NCI-H1930 (cell line): ENCODE data around the gene RPP30.

Experiments used
- DNase-seq, 2 experiments: peaks; one replicate each; lab custom pipeline; 2025; lab: John Stamatoyannopoulos, UW

RPP30 gene

GRCh38 chr10:90871766-90872647, at the start of gene RPP30:
Gene RPP30, plus strand, starts transcription at chr10:90871974. Its CDS starts 13 bp downstream, at chr10:90871987.
- DNase-seq = peak; percentile 27 to 61

GRCh38 chr10:90822508-90822907, 49.3 kb upstream of the RPP30 start:
- DNase-seq = no peak

DNA sequence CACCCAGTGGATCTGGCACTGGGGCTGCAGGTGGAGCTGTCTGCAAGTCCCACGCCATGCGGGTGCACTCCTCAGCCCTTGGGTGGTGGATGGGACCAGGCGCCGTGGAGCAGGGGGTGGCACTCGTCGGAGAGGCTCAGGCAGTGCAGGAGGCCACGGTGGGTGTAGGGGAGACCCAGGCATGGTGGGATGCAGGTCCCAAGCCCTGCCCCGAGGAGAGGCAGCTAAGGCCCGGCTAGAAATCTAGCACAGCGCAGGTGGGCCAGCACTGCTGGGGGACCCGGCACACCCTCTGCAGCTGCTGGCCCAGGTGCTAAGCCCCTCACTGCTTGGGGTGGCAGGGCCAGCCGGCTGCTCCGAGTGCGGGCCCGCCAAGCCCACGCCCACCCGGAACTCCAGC, 39.7 kb upstream of the RPP30 start:
- DNase-seq = no peak

DNA sequence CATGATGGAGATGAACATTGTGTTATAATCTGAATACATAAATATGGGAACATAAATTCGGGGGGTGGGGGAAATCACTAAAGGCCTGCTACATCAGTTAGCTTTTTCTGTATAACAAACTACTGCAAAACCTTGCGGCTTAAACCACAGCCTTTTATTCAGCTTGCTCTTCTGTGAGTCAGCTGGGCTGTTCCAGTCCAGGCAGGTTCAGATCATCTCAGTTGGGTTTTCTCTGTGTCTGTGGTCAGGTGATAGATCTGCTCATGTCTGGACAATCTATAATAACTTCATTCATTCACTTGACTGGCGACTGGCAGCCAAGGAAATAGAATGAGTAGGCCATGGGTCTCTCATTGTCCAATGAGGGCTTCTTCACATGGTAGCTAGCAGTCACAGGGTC, 37.4 kb upstream of the RPP30 start:
- no peak for DNase-seq

DNA sequence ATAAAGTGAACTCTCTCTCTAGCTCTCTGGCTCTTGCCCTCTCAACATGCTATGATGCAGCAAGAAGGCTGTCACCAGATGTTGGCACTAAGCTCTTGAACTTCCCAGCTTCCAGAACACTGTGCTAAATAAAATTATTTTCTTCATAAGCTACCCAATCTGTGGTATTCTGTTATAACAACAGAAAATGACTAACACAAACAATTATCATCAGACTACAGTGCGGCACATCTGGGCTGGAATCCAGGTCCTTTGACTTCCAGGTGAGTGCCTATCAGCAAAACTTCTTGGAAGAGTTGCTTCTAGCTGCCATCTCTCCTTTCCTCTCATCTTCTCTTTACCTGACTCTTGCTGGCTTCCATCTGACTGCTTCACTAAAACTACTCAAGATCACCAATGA, 34.3 kb upstream of the RPP30 start:
- DNase-seq = no peak

GRCh38 chr10:90842725-90843124, 29.0 kb upstream of the RPP30 start:
- no peak for DNase-seq

DNA sequence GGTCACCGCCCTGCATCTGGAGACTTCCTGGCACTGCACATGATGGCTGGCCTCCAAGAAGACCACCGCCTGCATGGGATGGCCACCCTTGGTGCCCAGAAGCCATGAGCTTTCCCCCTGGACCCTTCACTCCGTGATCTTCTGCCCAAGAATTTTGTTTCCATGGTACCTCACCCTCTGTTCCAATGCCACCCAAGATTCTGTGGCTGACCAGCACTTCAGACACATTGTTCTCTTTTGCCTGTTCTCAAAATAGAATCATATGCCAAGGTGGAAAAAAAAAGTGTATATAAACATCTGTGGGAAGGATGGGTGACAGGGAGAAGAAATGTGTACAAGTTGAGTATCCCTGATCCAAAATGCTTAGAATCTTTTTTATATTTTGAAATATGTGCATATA, 26.0 kb upstream of the RPP30 start:
- no peak for DNase-seq

- DNase-seq = no peak
Measured at GRCh38 chr10:90846746-90847145, 25.0 kb upstream of the RPP30 start.

DNA sequence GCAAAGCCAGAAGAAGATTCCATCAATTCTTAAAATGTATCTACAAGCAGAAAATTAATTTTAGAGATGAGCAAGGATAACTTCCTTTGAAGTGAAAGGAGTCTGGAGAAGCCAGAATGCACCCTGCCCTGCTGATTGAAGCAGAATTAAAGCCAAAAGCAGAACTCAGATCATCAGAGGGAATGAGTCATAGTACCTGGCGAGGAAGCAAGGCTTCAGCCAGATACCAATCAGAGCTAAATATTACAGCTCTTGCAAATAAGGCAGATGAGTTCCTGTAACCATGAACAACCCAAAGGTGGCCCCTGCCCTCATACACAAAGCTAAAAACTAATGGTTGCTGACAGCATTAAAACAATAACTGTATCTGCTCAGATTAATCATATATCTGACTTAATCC, 24.3 kb upstream of the RPP30 start:
- DNase-seq = no peak

DNA sequence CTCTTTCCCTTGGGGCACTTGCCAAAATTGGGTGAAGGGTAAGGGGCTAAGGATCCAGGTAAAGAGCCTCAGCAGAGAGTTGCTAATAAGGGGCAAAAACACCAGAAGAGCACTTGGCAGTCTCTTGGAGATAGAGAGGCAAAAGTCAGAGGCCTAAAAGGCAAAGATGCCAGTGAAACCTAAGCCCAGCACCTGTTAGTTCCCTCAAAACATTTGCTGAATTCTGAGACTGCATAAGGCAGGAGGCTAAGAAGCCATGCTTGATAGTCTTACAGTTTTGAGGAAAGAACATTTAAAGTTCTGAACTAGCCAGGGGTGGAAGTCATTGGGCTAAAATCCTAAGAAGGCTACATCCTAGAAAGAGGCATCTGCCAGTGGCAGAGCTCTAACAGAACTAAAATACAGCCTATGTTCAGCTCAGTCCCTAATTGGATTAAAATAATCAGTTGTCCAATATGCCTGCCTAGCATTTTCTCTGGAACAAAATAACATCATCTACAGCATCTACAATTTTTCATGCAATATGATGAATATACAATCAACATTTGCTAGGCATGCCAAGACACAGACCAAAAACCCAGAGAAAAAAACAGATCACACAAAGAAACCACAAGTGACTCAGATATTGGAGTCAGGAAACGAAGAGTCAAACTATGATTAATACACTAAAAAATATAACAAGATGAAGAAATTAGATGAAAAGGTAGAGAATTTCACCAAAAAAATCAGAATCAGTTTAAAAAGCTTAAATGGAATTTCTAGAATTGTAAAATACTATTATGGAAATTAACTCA, 21.6 kb upstream of the RPP30 start:
- DNase-seq = no peak

DNA sequence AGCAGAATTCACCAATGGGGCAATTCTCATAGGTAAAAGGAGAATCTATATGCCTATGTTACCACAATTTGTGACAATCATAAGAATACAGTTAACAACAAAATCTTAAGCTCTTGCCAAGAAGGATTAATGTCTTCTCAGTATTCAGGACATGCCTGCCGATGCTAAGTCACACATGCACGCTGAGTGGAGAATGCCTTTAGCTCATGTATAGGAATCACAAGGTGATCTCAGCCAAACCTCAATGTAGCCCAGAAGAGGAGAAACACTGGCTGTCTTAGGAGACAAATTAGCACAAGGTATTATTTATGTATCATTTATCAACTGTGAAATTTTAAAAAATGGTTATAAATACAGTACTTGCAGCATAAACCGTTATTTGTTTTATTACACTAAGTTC, 16.6 kb upstream of the RPP30 start:
- no peak for DNase-seq

DNA sequence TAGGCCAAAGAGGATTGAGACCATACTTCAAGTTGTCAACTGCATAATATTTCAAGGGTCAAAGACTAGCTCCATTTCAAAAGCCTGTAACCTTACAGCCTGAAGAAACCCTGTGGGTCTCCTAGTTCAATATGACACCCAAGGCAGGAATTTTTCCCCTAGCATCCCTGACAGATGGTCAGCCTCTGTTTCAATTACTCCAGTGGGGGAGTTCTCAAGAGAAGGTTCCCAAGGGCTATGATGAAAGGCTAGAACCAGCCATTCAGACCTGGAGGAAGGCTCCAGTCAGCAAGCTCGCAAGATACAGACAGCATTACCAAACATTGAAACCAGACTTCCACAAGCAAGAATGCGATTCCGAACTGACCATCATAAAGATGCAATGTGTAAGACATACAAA, 15.5 kb upstream of the RPP30 start:
- DNase-seq = no peak

- DNase-seq = no peak
Measured at GRCh38 chr10:90856964-90857634, 14.7 kb upstream of the RPP30 start.

DNA sequence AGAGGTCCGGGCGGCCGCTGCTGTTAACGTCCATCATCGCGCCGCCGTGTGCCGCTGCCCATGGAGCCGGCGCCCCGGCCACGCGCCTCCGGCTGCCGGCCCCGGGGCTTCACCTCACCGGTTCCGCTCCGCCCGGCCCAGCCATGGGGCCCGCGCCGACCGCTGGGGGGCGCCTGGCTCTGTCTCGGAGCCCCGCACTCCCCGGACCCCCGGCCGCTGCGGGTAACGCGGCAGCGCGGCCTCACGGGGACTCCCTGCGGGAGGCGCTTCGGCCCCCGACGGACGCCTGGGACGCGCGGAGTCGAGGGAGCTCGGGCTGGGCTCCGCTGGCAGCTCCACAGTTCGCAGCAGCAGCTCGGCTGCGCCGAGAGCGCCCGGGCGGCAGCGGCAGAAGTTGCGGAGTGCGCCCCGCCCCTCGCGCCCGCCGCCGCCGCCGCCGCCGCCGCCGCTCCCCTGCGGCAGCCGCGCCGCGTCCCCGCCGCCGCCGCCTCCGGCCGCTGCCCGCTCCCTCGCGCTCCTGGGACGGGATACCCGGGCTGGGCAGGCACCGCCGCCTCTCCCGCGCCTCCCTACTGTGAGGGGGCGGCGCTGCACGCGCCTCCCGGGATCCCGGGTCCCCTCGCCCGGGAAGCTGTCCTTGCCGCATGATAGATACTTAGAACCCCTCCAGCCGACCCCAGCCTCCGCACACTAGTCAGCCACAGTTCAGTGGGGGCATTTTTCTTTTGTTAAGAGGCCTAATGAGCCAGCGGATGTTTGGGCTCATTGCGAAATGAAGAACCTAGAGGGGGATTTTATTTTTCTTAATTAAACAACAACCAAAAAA, 13.9 kb upstream of the RPP30 start, which contains the start of gene HTR7:
HTR7 (minus strand) TSS at position 405 of the 826 bp plus-strand sequence; CDS start at position 37, 368 bp downstream.
- DNase-seq = peak in 1 of 2 experiments; percentile 61

GRCh38 chr10:90858461-90858968, 13.3 kb upstream of the RPP30 start:
- DNase-seq = no peak

- DNase-seq = no peak
Measured at GRCh38 chr10:90859321-90859751, 12.4 kb upstream of the RPP30 start.

DNA sequence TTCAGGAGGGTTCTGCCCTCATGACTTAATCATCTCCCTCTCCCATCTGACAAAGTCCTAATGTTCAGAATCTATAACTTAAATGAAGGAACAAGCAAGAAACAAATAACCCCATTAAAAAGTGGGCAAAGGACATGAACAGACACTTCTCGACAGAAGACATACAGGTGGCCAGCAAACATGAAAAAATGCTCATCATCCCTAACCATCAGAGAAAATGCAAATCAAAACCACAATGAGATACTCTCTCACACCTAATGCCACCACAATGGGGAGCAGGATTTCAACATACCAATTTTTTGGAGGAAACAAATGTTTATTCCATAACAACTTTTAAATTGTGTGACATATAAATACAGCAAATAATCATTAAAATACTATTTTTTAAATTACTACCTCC, 11.0 kb upstream of the RPP30 start:
- DNase-seq = no peak

GRCh38 chr10:90862908-90863514, 8.8 kb upstream of the RPP30 start:
- no peak for DNase-seq

DNA sequence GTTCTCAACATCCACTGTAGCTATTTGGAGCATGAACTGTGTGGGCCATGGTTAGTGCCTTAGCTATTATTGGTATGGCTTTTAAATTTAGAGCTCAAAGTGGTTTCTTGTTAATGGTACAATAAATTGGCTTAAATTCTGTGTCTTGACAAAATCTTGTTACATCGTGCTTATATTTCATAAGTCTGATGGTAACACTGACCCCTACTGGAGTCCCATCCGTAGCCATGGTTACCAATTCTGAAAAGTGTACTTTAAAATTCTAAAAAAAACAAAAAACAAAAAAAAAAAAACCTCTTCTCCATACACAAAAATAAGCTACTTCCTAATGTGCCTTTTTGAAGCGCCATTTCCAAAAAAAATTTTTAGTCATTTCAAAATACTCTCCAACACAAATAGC, 6.4 kb upstream of the RPP30 start:
- DNase-seq = no peak

DNA sequence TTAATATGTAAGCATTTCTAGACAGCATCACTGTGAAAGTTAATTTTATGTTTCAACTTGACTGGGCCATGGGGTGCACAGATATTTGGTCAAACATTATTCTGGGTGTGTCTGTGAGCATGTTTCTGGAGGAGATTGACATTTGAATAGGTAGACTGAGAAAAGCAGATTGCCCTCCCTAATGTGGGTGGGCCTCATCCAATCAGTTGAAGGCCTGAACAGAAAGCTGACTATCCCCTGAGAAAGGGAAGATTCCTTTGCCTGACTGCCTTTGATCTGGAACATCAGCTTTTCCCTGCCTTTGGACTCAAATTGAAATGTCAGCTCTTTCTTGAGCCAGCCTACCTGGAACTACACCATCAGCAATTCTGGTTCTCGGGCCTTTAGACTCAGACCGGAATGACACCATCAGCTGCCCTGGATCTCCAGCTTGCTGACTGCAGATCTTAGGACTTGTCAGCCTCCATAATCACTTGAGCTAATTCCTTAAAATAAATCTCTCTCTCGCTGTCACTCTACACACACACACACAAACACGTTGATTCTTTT, 5.7 kb upstream of the RPP30 start:
- no peak for DNase-seq
